ENCODE data around the gene POLR3H. TPM values are rescaled to one million over a fixed set of nuclear protein-coding genes. Genes with fewer than 3 reads are reported as not detected.

The POLR3H gene
- total and polyA plus RNA-seq, 2 experiments from 2014 or later = 19.0 to 26.5 TPM

DNA sequence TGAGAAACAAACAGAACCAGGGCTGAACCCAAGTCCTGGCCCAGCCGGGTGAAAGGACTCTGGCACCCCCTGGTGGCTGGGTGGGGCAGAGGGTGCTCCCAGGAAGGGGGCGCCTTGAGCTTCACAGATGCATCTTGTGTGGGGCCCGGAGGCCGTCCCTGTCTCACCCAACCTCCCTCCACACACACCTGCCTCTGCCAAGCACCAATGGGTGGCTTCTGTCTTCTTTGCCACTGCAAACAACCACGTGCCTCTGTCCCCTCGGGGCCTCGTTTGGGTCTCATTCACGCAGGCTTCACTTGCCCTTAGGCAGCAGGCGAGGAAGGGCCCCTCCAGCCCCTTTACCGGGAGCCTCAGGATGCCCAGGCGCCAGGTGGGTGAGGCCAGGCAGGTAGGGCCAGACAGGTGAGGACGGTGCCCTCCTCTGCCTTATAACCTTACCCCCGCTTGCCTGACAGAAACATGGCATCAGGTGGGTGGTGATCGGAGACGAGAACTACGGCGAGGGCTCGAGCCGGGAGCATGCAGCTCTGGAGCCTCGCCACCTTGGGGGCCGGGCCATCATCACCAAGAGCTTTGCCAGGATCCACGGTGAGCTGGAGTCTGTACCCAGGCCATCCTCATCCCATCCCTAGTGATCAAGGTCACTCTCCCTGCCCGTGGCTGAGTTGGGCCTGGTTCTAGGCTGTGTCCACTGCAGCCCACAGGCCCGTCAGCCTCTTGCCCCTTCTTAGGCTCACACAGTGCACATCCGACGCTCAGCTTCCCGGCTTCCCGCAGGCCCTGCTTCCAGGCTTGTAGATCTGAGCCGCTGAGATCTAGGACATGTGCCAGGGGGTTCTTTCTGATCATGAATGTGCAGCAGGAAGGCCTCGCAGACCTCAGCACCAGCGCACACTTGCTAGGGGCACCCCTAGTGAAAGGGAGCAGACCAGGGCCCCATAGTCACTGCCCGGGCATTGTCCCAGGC lies 17.2 kb downstream of the POLR3H start:
- Histone ChIP-seq H3K27me3 (ENCODE audit: insufficient read depth) (no peaks in the 10 kb centered on the region), H3K36me3 (ENCODE audit: insufficient read depth) (peaks cover 15% of the 10 kb centered on the region; the same call in 1 of the 2 replicates), H3K4me1 (ENCODE audit: insufficient read depth) (no peaks in the 10 kb centered on the region), H3K4me2 (no peak overlapping the region), H2AFZ (no peak overlapping the region), H3K9me2 (ENCODE audit: insufficient read depth) (no peaks in the 10 kb centered on the region), H3K27ac (ENCODE audit: low read depth) (peak overlapping the region; percentile 74; the same call in 1 of the 2 replicates), H3K79me2 (replicated peaks; ENCODE audit: insufficient read depth) (no peaks in the 10 kb centered on the region; the same call in 1 of the 2 replicates), H3K4me3 (no peak overlapping the region), H3F3A (replicated peaks; ENCODE audit: low read depth) (peaks cover 30% of the 10 kb centered on the region), H4K20me1 (replicated peaks; ENCODE audit: insufficient read depth) (peaks cover 8% of the 10 kb centered on the region)
- Mint-ChIP-seq H3K9me3 (no peaks in the 10 kb centered on the region), H3K27ac (no peak overlapping the region), H3K27me3 (ENCODE audit: insufficient read depth, low read depth, poor library complexity) (peaks cover 49% of the 10 kb centered on the region), H3K4me3 (no peak overlapping the region), H3K36me3 (ENCODE audit: low read depth) (peaks cover 70% of the 10 kb centered on the region), H3K4me1 (no peaks in the 10 kb centered on the region; the same call in 2 of the 3 replicates)
- DNase-seq (ENCODE audit: low spot score) (peak; percentile 70), ATAC-seq (peak; percentile 69)
- TF ChIP-seq STAT1 (IDR thresholded peaks at IDR 0.05; ENCODE audit: unreplicated experiment) = no peak
- TF ChIP-seq EZH2phosphoT487 (IDR thresholded peaks at IDR 0.05; ENCODE audit: unreplicated experiment) = no peak
- TF ChIP-seq, protein P1, sequence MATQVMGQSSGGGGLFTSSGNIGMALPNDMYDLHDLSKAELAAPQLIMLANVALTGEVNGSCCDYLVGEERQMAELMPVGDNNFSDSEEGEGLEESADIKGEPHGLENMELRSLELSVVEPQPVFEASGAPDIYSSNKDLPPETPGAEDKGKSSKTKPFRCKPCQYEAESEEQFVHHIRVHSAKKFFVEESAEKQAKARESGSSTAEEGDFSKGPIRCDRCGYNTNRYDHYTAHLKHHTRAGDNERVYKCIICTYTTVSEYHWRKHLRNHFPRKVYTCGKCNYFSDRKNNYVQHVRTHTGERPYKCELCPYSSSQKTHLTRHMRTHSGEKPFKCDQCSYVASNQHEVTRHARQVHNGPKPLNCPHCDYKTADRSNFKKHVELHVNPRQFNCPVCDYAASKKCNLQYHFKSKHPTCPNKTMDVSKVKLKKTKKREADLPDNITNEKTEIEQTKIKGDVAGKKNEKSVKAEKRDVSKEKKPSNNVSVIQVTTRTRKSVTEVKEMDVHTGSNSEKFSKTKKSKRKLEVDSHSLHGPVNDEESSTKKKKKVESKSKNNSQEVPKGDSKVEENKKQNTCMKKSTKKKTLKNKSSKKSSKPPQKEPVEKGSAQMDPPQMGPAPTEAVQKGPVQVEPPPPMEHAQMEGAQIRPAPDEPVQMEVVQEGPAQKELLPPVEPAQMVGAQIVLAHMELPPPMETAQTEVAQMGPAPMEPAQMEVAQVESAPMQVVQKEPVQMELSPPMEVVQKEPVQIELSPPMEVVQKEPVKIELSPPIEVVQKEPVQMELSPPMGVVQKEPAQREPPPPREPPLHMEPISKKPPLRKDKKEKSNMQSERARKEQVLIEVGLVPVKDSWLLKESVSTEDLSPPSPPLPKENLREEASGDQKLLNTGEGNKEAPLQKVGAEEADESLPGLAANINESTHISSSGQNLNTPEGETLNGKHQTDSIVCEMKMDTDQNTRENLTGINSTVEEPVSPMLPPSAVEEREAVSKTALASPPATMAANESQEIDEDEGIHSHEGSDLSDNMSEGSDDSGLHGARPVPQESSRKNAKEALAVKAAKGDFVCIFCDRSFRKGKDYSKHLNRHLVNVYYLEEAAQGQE (IDR thresholded peaks at IDR 0.05; ENCODE audit: unreplicated experiment) = no peak
- TF ChIP-seq, protein P2, sequence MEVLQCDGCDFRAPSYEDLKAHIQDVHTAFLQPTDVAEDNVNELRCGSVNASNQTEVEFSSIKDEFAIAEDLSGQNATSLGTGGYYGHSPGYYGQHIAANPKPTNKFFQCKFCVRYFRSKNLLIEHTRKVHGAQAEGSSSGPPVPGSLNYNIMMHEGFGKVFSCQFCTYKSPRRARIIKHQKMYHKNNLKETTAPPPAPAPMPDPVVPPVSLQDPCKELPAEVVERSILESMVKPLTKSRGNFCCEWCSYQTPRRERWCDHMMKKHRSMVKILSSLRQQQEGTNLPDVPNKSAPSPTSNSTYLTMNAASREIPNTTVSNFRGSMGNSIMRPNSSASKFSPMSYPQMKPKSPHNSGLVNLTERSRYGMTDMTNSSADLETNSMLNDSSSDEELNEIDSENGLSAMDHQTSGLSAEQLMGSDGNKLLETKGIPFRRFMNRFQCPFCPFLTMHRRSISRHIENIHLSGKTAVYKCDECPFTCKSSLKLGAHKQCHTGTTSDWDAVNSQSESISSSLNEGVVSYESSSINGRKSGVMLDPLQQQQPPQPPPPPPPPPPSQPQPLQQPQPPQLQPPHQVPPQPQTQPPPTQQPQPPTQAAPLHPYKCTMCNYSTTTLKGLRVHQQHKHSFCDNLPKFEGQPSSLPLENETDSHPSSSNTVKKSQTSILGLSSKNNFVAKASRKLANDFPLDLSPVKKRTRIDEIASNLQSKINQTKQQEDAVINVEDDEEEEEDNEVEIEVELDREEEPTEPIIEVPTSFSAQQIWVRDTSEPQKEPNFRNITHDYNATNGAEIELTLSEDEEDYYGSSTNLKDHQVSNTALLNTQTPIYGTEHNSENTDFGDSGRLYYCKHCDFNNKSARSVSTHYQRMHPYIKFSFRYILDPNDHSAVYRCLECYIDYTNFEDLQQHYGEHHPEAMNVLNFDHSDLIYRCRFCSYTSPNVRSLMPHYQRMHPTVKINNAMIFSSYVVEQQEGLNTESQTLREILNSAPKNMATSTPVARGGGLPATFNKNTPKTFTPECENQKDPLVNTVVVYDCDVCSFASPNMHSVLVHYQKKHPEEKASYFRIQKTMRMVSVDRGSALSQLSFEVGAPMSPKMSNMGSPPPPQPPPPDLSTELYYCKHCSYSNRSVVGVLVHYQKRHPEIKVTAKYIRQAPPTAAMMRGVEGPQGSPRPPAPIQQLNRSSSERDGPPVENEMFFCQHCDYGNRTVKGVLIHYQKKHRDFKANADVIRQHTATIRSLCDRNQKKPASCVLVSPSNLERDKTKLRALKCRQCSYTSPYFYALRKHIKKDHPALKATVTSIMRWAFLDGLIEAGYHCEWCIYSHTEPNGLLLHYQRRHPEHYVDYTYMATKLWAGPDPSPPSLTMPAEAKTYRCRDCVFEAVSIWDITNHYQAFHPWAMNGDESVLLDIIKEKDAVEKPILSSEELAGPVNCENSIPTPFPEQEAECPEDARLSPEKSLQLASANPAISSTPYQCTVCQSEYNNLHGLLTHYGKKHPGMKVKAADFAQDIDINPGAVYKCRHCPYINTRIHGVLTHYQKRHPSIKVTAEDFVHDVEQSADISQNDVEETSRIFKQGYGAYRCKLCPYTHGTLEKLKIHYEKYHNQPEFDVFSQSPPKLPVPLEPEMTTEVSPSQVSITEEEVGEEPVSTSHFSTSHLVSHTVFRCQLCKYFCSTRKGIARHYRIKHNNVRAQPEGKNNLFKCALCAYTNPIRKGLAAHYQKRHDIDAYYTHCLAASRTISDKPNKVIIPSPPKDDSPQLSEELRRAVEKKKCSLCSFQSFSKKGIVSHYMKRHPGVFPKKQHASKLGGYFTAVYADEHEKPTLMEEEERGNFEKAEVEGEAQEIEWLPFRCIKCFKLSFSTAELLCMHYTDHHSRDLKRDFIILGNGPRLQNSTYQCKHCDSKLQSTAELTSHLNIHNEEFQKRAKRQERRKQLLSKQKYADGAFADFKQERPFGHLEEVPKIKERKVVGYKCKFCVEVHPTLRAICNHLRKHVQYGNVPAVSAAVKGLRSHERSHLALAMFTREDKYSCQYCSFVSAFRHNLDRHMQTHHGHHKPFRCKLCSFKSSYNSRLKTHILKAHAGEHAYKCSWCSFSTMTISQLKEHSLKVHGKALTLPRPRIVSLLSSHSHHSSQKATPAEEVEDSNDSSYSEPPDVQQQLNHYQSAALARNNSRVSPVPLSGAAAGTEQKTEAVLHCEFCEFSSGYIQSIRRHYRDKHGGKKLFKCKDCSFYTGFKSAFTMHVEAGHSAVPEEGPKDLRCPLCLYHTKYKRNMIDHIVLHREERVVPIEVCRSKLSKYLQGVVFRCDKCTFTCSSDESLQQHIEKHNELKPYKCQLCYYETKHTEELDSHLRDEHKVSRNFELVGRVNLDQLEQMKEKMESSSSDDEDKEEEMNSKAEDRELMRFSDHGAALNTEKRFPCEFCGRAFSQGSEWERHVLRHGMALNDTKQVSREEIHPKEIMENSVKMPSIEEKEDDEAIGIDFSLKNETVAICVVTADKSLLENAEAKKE (CRISPR knock-in tag; IDR thresholded peaks at IDR 0.05) = no peak
- TF ChIP-seq, protein P3, sequence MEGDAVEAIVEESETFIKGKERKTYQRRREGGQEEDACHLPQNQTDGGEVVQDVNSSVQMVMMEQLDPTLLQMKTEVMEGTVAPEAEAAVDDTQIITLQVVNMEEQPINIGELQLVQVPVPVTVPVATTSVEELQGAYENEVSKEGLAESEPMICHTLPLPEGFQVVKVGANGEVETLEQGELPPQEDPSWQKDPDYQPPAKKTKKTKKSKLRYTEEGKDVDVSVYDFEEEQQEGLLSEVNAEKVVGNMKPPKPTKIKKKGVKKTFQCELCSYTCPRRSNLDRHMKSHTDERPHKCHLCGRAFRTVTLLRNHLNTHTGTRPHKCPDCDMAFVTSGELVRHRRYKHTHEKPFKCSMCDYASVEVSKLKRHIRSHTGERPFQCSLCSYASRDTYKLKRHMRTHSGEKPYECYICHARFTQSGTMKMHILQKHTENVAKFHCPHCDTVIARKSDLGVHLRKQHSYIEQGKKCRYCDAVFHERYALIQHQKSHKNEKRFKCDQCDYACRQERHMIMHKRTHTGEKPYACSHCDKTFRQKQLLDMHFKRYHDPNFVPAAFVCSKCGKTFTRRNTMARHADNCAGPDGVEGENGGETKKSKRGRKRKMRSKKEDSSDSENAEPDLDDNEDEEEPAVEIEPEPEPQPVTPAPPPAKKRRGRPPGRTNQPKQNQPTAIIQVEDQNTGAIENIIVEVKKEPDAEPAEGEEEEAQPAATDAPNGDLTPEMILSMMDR (conservative IDR thresholded peaks at IDR 0.05; ENCODE audit: low read depth in 2 of 2) = peak; percentile 88 to 89
- no peak for TF ChIP-seq ZNF331 (CRISPR knock-in tag; IDR thresholded peaks at IDR 0.05; ENCODE audit: low read depth)
- TF ChIP-seq POLR2AphosphoS5 (IDR thresholded peaks at IDR 0.05; ENCODE audit: low read depth) = peak; percentile 30; the same call in 1 of the 2 replicates
- TF ChIP-seq CREB1 (CRISPR knock-in tag; IDR thresholded peaks at IDR 0.05; ENCODE audit: low read depth) = no peak
- TF ChIP-seq, protein P4, sequence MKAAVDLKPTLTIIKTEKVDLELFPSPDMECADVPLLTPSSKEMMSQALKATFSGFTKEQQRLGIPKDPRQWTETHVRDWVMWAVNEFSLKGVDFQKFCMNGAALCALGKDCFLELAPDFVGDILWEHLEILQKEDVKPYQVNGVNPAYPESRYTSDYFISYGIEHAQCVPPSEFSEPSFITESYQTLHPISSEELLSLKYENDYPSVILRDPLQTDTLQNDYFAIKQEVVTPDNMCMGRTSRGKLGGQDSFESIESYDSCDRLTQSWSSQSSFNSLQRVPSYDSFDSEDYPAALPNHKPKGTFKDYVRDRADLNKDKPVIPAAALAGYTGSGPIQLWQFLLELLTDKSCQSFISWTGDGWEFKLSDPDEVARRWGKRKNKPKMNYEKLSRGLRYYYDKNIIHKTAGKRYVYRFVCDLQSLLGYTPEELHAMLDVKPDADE (IDR thresholded peaks at IDR 0.05) = no peak
